OCI-LY7 (cell line): Measurements from ENCODE around the gene TPH2.

Source experiments
- EZH2phosphoT487 ChIP-seq: fragments of 200-600 bp; sonication (generic); IDR thresholded peaks from 2 replicates; pipeline ENCODE4 v1.6.1; 2018; ENCODE audit warnings: low read depth, borderline replicate concordance, mild to moderate bottlenecking, mixed run types, antibody characterized with exemption, low read length, moderate library complexity, mixed read lengths
- TF ChIP-seq, protein P1 (sequence below): fragments of 200-600 bp; sonication (generic); conservative IDR thresholded peaks from 2 replicates; pipeline ENCODE4 v1.5.1; 2014; ENCODE audit warnings: mild to moderate bottlenecking, antibody characterized with exemption, low read length, moderate library complexity, mixed read lengths

DNA sequence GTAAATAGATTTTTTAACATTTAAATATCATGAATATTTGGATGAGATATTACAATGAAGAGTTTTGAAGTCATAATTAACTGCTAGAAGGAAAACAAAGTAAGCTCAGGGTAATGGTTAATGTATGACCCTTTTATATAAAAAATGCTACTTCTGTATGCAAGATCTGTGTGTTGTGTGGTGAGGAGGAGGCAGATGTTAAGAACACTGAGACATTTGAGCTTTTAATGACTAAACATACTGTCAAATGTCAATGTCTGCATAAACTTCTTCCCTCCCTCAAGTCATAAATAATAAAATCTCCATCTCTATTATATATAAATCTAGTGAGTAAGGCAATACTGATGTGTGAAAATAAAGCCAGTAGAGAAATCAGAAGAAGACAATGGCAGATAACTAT is 1.4 kb downstream of the TPH2 start:
- TF ChIP-seq, protein P1, sequence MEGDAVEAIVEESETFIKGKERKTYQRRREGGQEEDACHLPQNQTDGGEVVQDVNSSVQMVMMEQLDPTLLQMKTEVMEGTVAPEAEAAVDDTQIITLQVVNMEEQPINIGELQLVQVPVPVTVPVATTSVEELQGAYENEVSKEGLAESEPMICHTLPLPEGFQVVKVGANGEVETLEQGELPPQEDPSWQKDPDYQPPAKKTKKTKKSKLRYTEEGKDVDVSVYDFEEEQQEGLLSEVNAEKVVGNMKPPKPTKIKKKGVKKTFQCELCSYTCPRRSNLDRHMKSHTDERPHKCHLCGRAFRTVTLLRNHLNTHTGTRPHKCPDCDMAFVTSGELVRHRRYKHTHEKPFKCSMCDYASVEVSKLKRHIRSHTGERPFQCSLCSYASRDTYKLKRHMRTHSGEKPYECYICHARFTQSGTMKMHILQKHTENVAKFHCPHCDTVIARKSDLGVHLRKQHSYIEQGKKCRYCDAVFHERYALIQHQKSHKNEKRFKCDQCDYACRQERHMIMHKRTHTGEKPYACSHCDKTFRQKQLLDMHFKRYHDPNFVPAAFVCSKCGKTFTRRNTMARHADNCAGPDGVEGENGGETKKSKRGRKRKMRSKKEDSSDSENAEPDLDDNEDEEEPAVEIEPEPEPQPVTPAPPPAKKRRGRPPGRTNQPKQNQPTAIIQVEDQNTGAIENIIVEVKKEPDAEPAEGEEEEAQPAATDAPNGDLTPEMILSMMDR: no peak
- no peak for TF ChIP-seq EZH2phosphoT487
